Prostate gland (tissue), 2 donors: ENCODE measurements around the gene AVPR1B. TPM values are rescaled to one million over a fixed set of nuclear protein-coding genes. Genes with fewer than 3 reads are reported as not detected.

Source experiments
- DNase-seq: peaks from one replicate; pipeline ENCODE4 v3.0.0-alpha.2; 2019; ENCODE audit warnings: low spot score
- H3K27ac ChIP-seq, 2 donors: fragments of 200-600 bp; sonication (generic); 2 replicates each; pipeline ENCODE4 v1.5.1; 2017 to 2019
- H3K27me3 ChIP-seq: fragments of 200-600 bp; sonication (generic); replicated peaks from 2 replicates; pipeline ENCODE4 v1.5.1; 2019; ENCODE audit not compliant: insufficient read depth
- H3K36me3 ChIP-seq, 2 donors: fragments of 200-600 bp; sonication (generic); 1 replicate in 1 of 2; 2 replicates in 1 of 2; pipeline versions ENCODE4 v1.5.1 to v1.8.1; 2017 to 2019
- H3K4me1 ChIP-seq: fragments of 200-600 bp; sonication (generic); replicated peaks from 2 replicates; pipeline ENCODE4 v1.5.1; 2019
- H3K4me3 ChIP-seq, 2 donors: fragments of 200-600 bp; sonication (generic); 2 replicates each; pipeline ENCODE4 v1.5.1; 2017 to 2019
- H3K9me3 ChIP-seq: fragments of 200-600 bp; sonication (generic); 2 replicates; pipeline ENCODE4 v1.5.1; 2017
- CTCF ChIP-seq, 4 experiments: fragments of 200-600 bp in 2 of 4; fragments of 450-650 bp in 2 of 4; sonication (generic) in 2 of 4; IDR thresholded peaks; 1 replicate in 3 of 4; 2 replicates in 1 of 4; pipeline ENCODE4 v1.5.1; 2016 to 2019; ENCODE audit warnings: antibody characterized with exemption in 4 of 4, mild to moderate bottlenecking in 2 of 4, moderate library complexity in 2 of 4
- POLR2A ChIP-seq: fragments of 450-650 bp; IDR thresholded peaks from one replicate; pipeline ENCODE4 v1.6.1; 2016; ENCODE audit warnings: antibody characterized with exemption, mild to moderate bottlenecking
- POLR2AphosphoS5 ChIP-seq: sonication (generic); formaldehyde crosslinking; IDR thresholded peaks from one replicate; pipeline ENCODE4 v1.6.1; 2017; ENCODE audit warnings: antibody characterized with exemption
- WGBS: methylation state at CpG from one replicate; pipeline ENCODE4 v1.1.5; 2018; 5-methylcytosine and 5-hydroxymethylcytosine counted together
- intact Hi-C: fragments of 100-400 bp; cut with DNase I; formaldehyde crosslinking; loops from one replicate; pipeline ENCODE4 v1.14.2; 2022
- total RNA-seq, 2 donors: library from RNA; depleted of rRNA; stranded (reverse); fragments of >200 nt; gene quantifications; one replicate each; pipeline ENCODE4 v1.1.0, GENCODE V29; 2016

The AVPR1B gene
- total RNA-seq, 2 donors from 2014 or later = not detected

- Histone ChIP-seq H3K27me3 (no peaks in the 10 kb centered on the region), H3K9me3 (no peaks in the 10 kb centered on the region), H3K4me3 (no peak overlapping the region), H3K36me3 (no peaks in the 10 kb centered on the region), H3K4me1 (no peaks in the 10 kb centered on the region), H3K27ac (no peak overlapping the region)
- intact Hi-C loops = no loop called here
- 79% methylated on average over 1 of the region's 1 CpG for WGBS
- TF ChIP-seq POLR2A (no peak), CTCF (IDR thresholded peaks at IDR 0.05) (no peak), POLR2AphosphoS5 (no peak)
- DNase-seq = no peak
Observed at GRCh38 chr1:206079135-206079534, 38.1 kb downstream of the AVPR1B start.

- H3K27ac ChIP-seq = no peak overlapping the region
- intact Hi-C loops = no loop called here
- TF ChIP-seq CTCF (IDR thresholded peaks at IDR 0.05) (no peak), POLR2AphosphoS5 (no peak), POLR2A (no peak)
- no peak for DNase-seq
- no peaks in the 10 kb centered on the region for H3K36me3 ChIP-seq
- WGBS = 57% methylated on average over 11 of the region's 11 CpGs
- H3K27me3 ChIP-seq = no peaks in the 10 kb centered on the region
- H3K4me1 ChIP-seq = no peaks in the 10 kb centered on the region
- no peaks in the 10 kb centered on the region for H3K9me3 ChIP-seq
- H3K4me3 ChIP-seq = no peak overlapping the region
Observed at GRCh38 chr1:206075786-206076755, 41.1 kb downstream of the AVPR1B start.

GRCh38 chr1:206074839-206075238, 42.3 kb downstream of the AVPR1B start:
- WGBS = 60% methylated on average over 3 of the region's 3 CpGs
- intact Hi-C loops = no loop called here
- TF ChIP-seq POLR2AphosphoS5 (no peak), CTCF (IDR thresholded peaks at IDR 0.05) (no peak), POLR2A (no peak)
- no peak for DNase-seq
- H3K9me3 ChIP-seq = no peaks in the 10 kb centered on the region
- H3K36me3 ChIP-seq = no peaks in the 10 kb centered on the region
- no peaks in the 10 kb centered on the region for H3K27me3 ChIP-seq
- no peak overlapping the region for H3K27ac ChIP-seq
- no peaks in the 10 kb centered on the region for H3K4me1 ChIP-seq
- no peak overlapping the region for H3K4me3 ChIP-seq

- no peak for DNase-seq
- intact Hi-C loops = no loop called here
- H3K4me1 ChIP-seq = no peaks in the 10 kb centered on the region
- no peaks in the 10 kb centered on the region for H3K36me3 ChIP-seq
- H3K27ac ChIP-seq = no peak overlapping the region
- H3K9me3 ChIP-seq = no peaks in the 10 kb centered on the region
- WGBS = 85% methylated on average over 9 of the region's 9 CpGs
- H3K4me3 ChIP-seq = no peak overlapping the region
- H3K27me3 ChIP-seq = no peaks in the 10 kb centered on the region
- TF ChIP-seq POLR2A (no peak), POLR2AphosphoS5 (no peak), CTCF (IDR thresholded peaks at IDR 0.05) (no peak)
Observed at GRCh38 chr1:206070627-206071304, 46.4 kb downstream of the AVPR1B start.
